Measurements from ENCODE around the gene HS6ST2. TPM values are rescaled to one million over a fixed set of nuclear protein-coding genes. Genes with fewer than 3 reads are reported as not detected.

HS6ST2 gene
- total and polyA plus RNA-seq, 2 donors from 2014 or later: 2.0 to 11.9 TPM

- intact Hi-C loops (cut with DNase I): no loop called here
- FAIRE-seq: no peak
- Histone ChIP-seq H3K27me3 (ENCODE audit: control insufficient read depth, insufficient read depth, low read length) (peaks cover 5% of the 10 kb centered on the region), H3K9me3 (ENCODE audit: control insufficient read depth in 2 of 3, insufficient read depth in 1 of 3, low read length in 3 of 3) (no peaks in the 10 kb centered on the region), H3K27ac (ENCODE audit: low read depth in 2 of 2, low read length in 2 of 2) (no peak overlapping the region), H3K9ac (ENCODE audit: low read length in 3 of 3) (no peak overlapping the region), H3K4me1 (ENCODE audit: control insufficient read depth in 2 of 3, insufficient read depth in 2 of 3, low read depth in 1 of 3, low read length in 3 of 3) (no peaks in the 10 kb centered on the region), H3K4me3 (ENCODE audit: low read length in 3 of 3) (no peak overlapping the region), H3K36me3 (ENCODE audit: control insufficient read depth in 2 of 3, insufficient read depth in 3 of 3, low read length in 3 of 3) (no peaks in the 10 kb centered on the region)
- no peak for DNase-seq
- no peak for TF ChIP-seq CTCF (IDR thresholded peaks at IDR 0.05; ENCODE audit: borderline replicate concordance, extremely low read depth, insufficient read depth)
Measured at GRCh38 chrX:132602701-132603100, 355.7 kb downstream of the HS6ST2 start.

GRCh38 chrX:132594999-132595398 is 363.4 kb downstream of the HS6ST2 start:
- intact Hi-C loops (cut with DNase I): no loop called here
- Histone ChIP-seq H3K4me3 (ENCODE audit: low read length in 3 of 3) (no peak overlapping the region), H3K36me3 (ENCODE audit: control insufficient read depth in 2 of 3, insufficient read depth in 3 of 3, low read length in 3 of 3) (no peaks in the 10 kb centered on the region), H3K27ac (ENCODE audit: low read depth in 2 of 2, low read length in 2 of 2) (no peak overlapping the region), H3K9ac (ENCODE audit: low read length in 3 of 3) (no peak overlapping the region), H3K27me3 (ENCODE audit: control insufficient read depth, insufficient read depth, low read length) (peaks cover 3% of the 10 kb centered on the region), H3K9me3 (ENCODE audit: control insufficient read depth in 2 of 3, insufficient read depth in 1 of 3, low read length in 3 of 3) (no peaks in the 10 kb centered on the region), H3K4me1 (ENCODE audit: control insufficient read depth in 2 of 3, insufficient read depth in 2 of 3, low read depth in 1 of 3, low read length in 3 of 3) (no peaks in the 10 kb centered on the region)
- DNase-seq (no peak), FAIRE-seq (no peak)
- no peak for TF ChIP-seq CTCF (IDR thresholded peaks at IDR 0.05; ENCODE audit: borderline replicate concordance, extremely low read depth, insufficient read depth)

GRCh38 chrX:132594129-132594528 is 364.3 kb downstream of the HS6ST2 start:
- DNase-seq (no peak), FAIRE-seq (peak; percentile 79)
- no peak for TF ChIP-seq CTCF (IDR thresholded peaks at IDR 0.05; ENCODE audit: borderline replicate concordance, extremely low read depth, insufficient read depth)
- Histone ChIP-seq H3K4me3 (ENCODE audit: low read length in 3 of 3) (no peak overlapping the region), H3K27ac (ENCODE audit: low read depth in 2 of 2, low read length in 2 of 2) (no peak overlapping the region), H3K27me3 (ENCODE audit: control insufficient read depth, insufficient read depth, low read length) (peaks cover 3% of the 10 kb centered on the region), H3K36me3 (ENCODE audit: control insufficient read depth in 2 of 3, insufficient read depth in 3 of 3, low read length in 3 of 3) (no peaks in the 10 kb centered on the region), H3K4me1 (ENCODE audit: control insufficient read depth in 2 of 3, insufficient read depth in 2 of 3, low read depth in 1 of 3, low read length in 3 of 3) (no peaks in the 10 kb centered on the region), H3K9ac (ENCODE audit: low read length in 3 of 3) (no peak overlapping the region), H3K9me3 (ENCODE audit: control insufficient read depth in 2 of 3, insufficient read depth in 1 of 3, low read length in 3 of 3) (no peaks in the 10 kb centered on the region)
- intact Hi-C loops (cut with DNase I): no loop called here

- H3K9me3 ChIP-seq (ENCODE audit: control insufficient read depth in 2 of 3, insufficient read depth in 1 of 3, low read length in 3 of 3): no peaks in the 10 kb centered on the region
- intact Hi-C loops (cut with DNase I): no loop called here
- no peak overlapping the region for H3K9ac ChIP-seq (ENCODE audit: low read length in 3 of 3)
- H3K27ac ChIP-seq (ENCODE audit: low read depth in 2 of 2, low read length in 2 of 2): no peak overlapping the region
- H3K4me3 ChIP-seq (ENCODE audit: low read length in 3 of 3): no peak overlapping the region
- H3K4me1 ChIP-seq (ENCODE audit: control insufficient read depth in 2 of 3, insufficient read depth in 2 of 3, low read depth in 1 of 3, low read length in 3 of 3): no peaks in the 10 kb centered on the region
- FAIRE-seq (no peak), DNase-seq (peak in 3 of 5 donors; percentile 13 to 29 (median 14))
- peak; percentile 39 for TF ChIP-seq CTCF (IDR thresholded peaks at IDR 0.05; ENCODE audit: borderline replicate concordance, extremely low read depth, insufficient read depth)
- H3K36me3 ChIP-seq (ENCODE audit: control insufficient read depth in 2 of 3, insufficient read depth in 3 of 3, low read length in 3 of 3): no peaks in the 10 kb centered on the region
- peaks cover 5% of the 10 kb centered on the region for H3K27me3 ChIP-seq (ENCODE audit: control insufficient read depth, insufficient read depth, low read length)
Measured at GRCh38 chrX:132592880-132593279, 365.5 kb downstream of the HS6ST2 start.
